C4-2B (cell line): Measurements from ENCODE around the gene IL4.

ENCODE experiments used
- ZFX ChIP-seq: fragments of 450-650 bp; IDR thresholded peaks from 2 replicates; pipeline ENCODE4 v1.6.1; 2017
- TF ChIP-seq, protein P1 (sequence below): fragments of 450-650 bp; conservative IDR thresholded peaks from 2 replicates; pipeline ENCODE4 v1.5.1; 2017; ENCODE audit warnings: mild to moderate bottlenecking

DNA sequence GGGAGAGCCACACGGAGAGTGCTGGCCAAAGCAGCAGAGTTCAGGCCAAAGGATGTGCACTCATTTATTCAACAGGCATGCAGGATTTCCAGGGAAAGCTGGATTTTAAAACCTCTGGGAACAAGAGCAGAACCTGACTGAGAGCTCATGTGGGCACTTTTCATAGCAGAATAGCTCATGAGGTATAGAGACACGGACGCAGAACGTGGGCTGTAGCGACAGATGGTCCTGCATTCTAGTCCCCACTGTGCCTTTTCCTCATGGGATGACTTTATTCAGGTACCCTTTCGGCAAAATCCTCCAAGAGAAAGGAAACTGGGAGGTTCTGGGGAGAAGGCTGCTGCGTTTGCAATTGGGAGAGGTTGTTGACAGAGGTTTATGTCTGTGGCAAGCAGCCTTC lies 5.4 kb downstream of the IL4 start:
- TF ChIP-seq, protein P1, sequence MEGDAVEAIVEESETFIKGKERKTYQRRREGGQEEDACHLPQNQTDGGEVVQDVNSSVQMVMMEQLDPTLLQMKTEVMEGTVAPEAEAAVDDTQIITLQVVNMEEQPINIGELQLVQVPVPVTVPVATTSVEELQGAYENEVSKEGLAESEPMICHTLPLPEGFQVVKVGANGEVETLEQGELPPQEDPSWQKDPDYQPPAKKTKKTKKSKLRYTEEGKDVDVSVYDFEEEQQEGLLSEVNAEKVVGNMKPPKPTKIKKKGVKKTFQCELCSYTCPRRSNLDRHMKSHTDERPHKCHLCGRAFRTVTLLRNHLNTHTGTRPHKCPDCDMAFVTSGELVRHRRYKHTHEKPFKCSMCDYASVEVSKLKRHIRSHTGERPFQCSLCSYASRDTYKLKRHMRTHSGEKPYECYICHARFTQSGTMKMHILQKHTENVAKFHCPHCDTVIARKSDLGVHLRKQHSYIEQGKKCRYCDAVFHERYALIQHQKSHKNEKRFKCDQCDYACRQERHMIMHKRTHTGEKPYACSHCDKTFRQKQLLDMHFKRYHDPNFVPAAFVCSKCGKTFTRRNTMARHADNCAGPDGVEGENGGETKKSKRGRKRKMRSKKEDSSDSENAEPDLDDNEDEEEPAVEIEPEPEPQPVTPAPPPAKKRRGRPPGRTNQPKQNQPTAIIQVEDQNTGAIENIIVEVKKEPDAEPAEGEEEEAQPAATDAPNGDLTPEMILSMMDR: no peak
- no peak for TF ChIP-seq ZFX
